Measurements from ENCODE around the gene IGFL2.
"Not testable (repeated sequence)": the region's sequence is repeated elsewhere in the genome, so short reads cannot be mapped to it uniquely, and the experiment has no call there.

IGFL2 gene

GRCh38 chr19:46191972-46192371 is 43.9 kb downstream of the IGFL2 start:
- DNase-seq = no peak

GRCh38 chr19:46192626-46192991 is 44.6 kb downstream of the IGFL2 start:
- not testable (repeated sequence) for DNase-seq

- no peak for DNase-seq
Measured at GRCh38 chr19:46192992-46193650, 45.1 kb downstream of the IGFL2 start.

GRCh38 chr19:46193678-46194077 is 45.6 kb downstream of the IGFL2 start:
- DNase-seq = no peak

- no peak for DNase-seq
Measured at GRCh38 chr19:46195104-46195503, 47.1 kb downstream of the IGFL2 start.

GRCh38 chr19:46195919-46196318 is 47.9 kb downstream of the IGFL2 start:
- DNase-seq = not testable (repeated sequence)

- DNase-seq = no peak
Measured at GRCh38 chr19:46196410-46197124, 48.5 kb downstream of the IGFL2 start.

- no peak for DNase-seq
Measured at GRCh38 chr19:46197314-46198070, 49.5 kb downstream of the IGFL2 start.

- DNase-seq = no peak
Measured at GRCh38 chr19:46198756-46199155, 50.7 kb downstream of the IGFL2 start.

- DNase-seq = no peak
Measured at GRCh38 chr19:46201454-46202310, 53.6 kb downstream of the IGFL2 start.

- DNase-seq = no peak
Measured at GRCh38 chr19:46202426-46202825, 54.4 kb downstream of the IGFL2 start.

- DNase-seq = no peak
Measured at GRCh38 chr19:46202872-46203860, 55.1 kb downstream of the IGFL2 start.

GRCh38 chr19:46204008-46204407 is 56.0 kb downstream of the IGFL2 start:
- DNase-seq = no peak

GRCh38 chr19:46205183-46205984 is 57.3 kb downstream of the IGFL2 start:
- no peak for DNase-seq

GRCh38 chr19:46206176-46206575 is 58.1 kb downstream of the IGFL2 start:
- DNase-seq = no peak

GRCh38 chr19:46206682-46207081 is 58.6 kb downstream of the IGFL2 start:
- no peak for DNase-seq

GRCh38 chr19:46207858-46208257 is 59.8 kb downstream of the IGFL2 start:
- DNase-seq = not testable (repeated sequence)

GRCh38 chr19:46209051-46209450 is 61.0 kb downstream of the IGFL2 start:
- DNase-seq = no peak

GRCh38 chr19:46209472-46209871 is 61.4 kb downstream of the IGFL2 start:
- no peak for DNase-seq

- DNase-seq = no peak
Measured at GRCh38 chr19:46210669-46211068, 62.6 kb downstream of the IGFL2 start.
